ENCODE measurements around the gene PTPRD.

DNA sequence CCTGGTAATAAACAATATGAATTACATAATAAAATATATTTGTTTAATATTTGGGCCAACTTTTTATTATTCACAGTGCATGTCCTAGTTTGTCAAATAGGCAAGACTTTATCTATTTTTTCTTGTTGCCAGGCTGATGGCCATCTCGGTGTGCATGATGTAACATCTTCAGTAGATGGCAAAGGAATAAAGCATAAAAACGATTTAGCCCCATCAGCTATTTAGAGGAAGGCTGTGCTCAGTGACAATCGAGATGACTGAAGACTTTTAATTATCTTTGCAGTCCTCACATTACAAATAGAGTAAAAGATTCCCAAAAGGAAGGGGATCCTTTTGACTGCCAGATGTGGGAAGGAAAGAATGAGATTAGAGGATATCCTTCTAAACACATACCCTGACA is 358.5 kb downstream of the PTPRD start:
- TF ChIP-seq POLR2AphosphoS5 (IDR thresholded peaks at IDR 0.05; ENCODE audit: borderline replicate concordance, low read depth, low read length) (no peak), EZH2 (IDR thresholded peaks at IDR 0.05) (no peak), FOXP2 (optimal IDR thresholded peaks at IDR 0.05; ENCODE audit: control extremely low read depth, extremely low read length, insufficient read depth) (no peak)
